Uterus (tissue), 4 donors: ENCODE data around the gene SLC25A39. TPM values are rescaled to one million over a fixed set of nuclear protein-coding genes. Genes with fewer than 3 reads are reported as not detected.

Experiments
- DNase-seq, 2 donors: peaks; one replicate each; pipeline ENCODE4 v3.0.0-alpha.2; 2019 to 2020
- H3K27ac ChIP-seq, 2 donors: fragments of 200-600 bp; sonication (generic); 1 replicate in 1 of 2; 2 replicates in 1 of 2; pipeline ENCODE4 v1.5.1; 2016 to 2018
- H3K27me3 ChIP-seq, 2 donors: fragments of 200-600 bp; sonication (generic); one replicate each; pipeline ENCODE4 v1.5.1; 2018 to 2019; ENCODE audit warnings: control low read depth in 1 of 2
- H3K36me3 ChIP-seq, 2 donors: fragments of 200-600 bp; sonication (generic); one replicate each; pipeline ENCODE4 v1.5.1; 2019; ENCODE audit warnings: control low read depth in 1 of 2
- H3K4me1 ChIP-seq, 2 donors: fragments of 200-600 bp; sonication (generic); one replicate each; pipeline ENCODE4 v1.5.1; 2018 to 2019; ENCODE audit warnings: control low read depth in 1 of 2
- H3K4me3 ChIP-seq, 2 donors: fragments of 200-600 bp; sonication (generic); 1 replicate in 1 of 2; 2 replicates in 1 of 2; pipeline ENCODE4 v1.5.1; 2018 to 2019; ENCODE audit warnings: mild to moderate bottlenecking in 1 of 2
- H3K9me3 ChIP-seq, 2 donors: fragments of 200-600 bp; sonication (generic); one replicate each; pipeline ENCODE4 v1.5.1; 2019; ENCODE audit warnings: control low read depth in 1 of 2
- CTCF ChIP-seq, 4 experiments: fragments of 200-600 bp in 2 of 4; fragments of 450-650 bp in 2 of 4; sonication (generic) in 2 of 4; IDR thresholded peaks; one replicate each; pipeline ENCODE4 v1.5.1; 2016 to 2019; ENCODE audit warnings: antibody characterized with exemption in 4 of 4, mild to moderate bottlenecking in 2 of 4, moderate library complexity in 1 of 4
- POLR2A ChIP-seq, 2 donors: fragments of 450-650 bp; IDR thresholded peaks; one replicate each; pipeline ENCODE4 v1.6.1; 2016; ENCODE audit warnings: antibody characterized with exemption in 2 of 2, mild to moderate bottlenecking in 1 of 2, moderate library complexity in 1 of 2
- intact Hi-C: fragments of 100-400 bp; cut with DNase I; formaldehyde crosslinking; loops from one replicate; pipeline ENCODE4 v1.15.1; 2023; ENCODE audit warnings: low total_unique reads
- total RNA-seq, 4 donors: library from RNA; depleted of rRNA in 3 of 4; stranded (reverse); fragments of >200 nt in 3 of 4; gene quantifications; one replicate each; pipeline versions ENCODE4 v1.1.0 to v1.2.4, GENCODE V29; 2014 to 2023
- donor health status: DM: yes; HTN: yes; CAD: no.

SLC25A39 gene
- total RNA-seq, 4 donors from 2014 or later = 41.9 to 77.6 (median 50.7) TPM

GRCh38 chr17:44312396-44313104 is 12.1 kb downstream of the SLC25A39 start:
- TF ChIP-seq POLR2A (IDR thresholded peaks at IDR 0.05) (no peak), CTCF (IDR thresholded peaks at IDR 0.05) (no peak)
- Histone ChIP-seq H3K9me3 (no peaks in the 10 kb centered on the region), H3K36me3 (no peaks in the 10 kb centered on the region), H3K4me3 (no peak overlapping the region), H3K27me3 (peaks cover 17 to 21% of the 10 kb centered on the region in 2 donors), H3K27ac (no peak overlapping the region), H3K4me1 (peaks cover 0 to 18% of the 10 kb centered on the region in 2 donors)
- DNase-seq = no peak
- intact Hi-C loops = no loop called here

GRCh38 chr17:44311562-44312181 is 13.0 kb downstream of the SLC25A39 start:
- H3K9me3 ChIP-seq = no peaks in the 10 kb centered on the region
- no peaks in the 10 kb centered on the region for H3K36me3 ChIP-seq
- peaks cover 0 to 20% of the 10 kb centered on the region in 2 donors for H3K4me1 ChIP-seq
- no peak overlapping the region for H3K27ac ChIP-seq
- TF ChIP-seq POLR2A (IDR thresholded peaks at IDR 0.05) = no peak
- TF ChIP-seq CTCF (IDR thresholded peaks at IDR 0.05) = no peak
- H3K27me3 ChIP-seq = peaks cover 13 to 17% of the 10 kb centered on the region in 2 donors
- no peak overlapping the region for H3K4me3 ChIP-seq
- intact Hi-C loops = no loop called here
- DNase-seq = no peak

- peaks cover 0 to 20% of the 10 kb centered on the region in 2 donors for H3K4me1 ChIP-seq
- TF ChIP-seq CTCF (IDR thresholded peaks at IDR 0.05) (no peak), POLR2A (IDR thresholded peaks at IDR 0.05) (no peak)
- intact Hi-C loops = no loop called here
- H3K4me3 ChIP-seq = no peak overlapping the region
- peaks cover 4 to 12% of the 10 kb centered on the region in 2 donors for H3K27me3 ChIP-seq
- no peaks in the 10 kb centered on the region for H3K36me3 ChIP-seq
- no peak overlapping the region for H3K27ac ChIP-seq
- no peak for DNase-seq
- no peaks in the 10 kb centered on the region for H3K9me3 ChIP-seq
These were observed 13.8 kb downstream of the SLC25A39 start for GRCh38 chr17:44310609-44311376.

- intact Hi-C loops = no loop called here
These were observed 14.4 kb downstream of the SLC25A39 start for GRCh38 chr17:44310188-44310587.

More at GRCh38 chr17:44310188-44310587, 14.4 kb downstream of the SLC25A39 start:
- DNase-seq = no peak
- Histone ChIP-seq H3K27ac (no peak overlapping the region), H3K9me3 (no peaks in the 10 kb centered on the region), H3K36me3 (no peaks in the 10 kb centered on the region), H3K27me3 (peaks cover 0 to 8% of the 10 kb centered on the region in 2 donors), H3K4me1 (peaks cover 0 to 18% of the 10 kb centered on the region in 2 donors), H3K4me3 (no peak overlapping the region)
- TF ChIP-seq POLR2A (IDR thresholded peaks at IDR 0.05) (no peak), CTCF (IDR thresholded peaks at IDR 0.05) (no peak)
